ENCODE results near the gene SAFB.

- no peak for TF ChIP-seq POLR2A (IDR thresholded peaks at IDR 0.05)
- TF ChIP-seq CTCF (IDR thresholded peaks at IDR 0.05): no peak
These were observed 38.6 kb downstream of the SAFB start for GRCh38 chr19:5661483-5661882.

All from body of pancreas (tissue), 4 donors.